DOHH2 (cell line): Measurements from ENCODE around the gene MDGA2.

Experiments used
- H3F3A ChIP-seq: fragments of 200-600 bp; sonication (generic), shearing (Covaris generic); 2 replicates; pipeline ENCODE4 v1.6.0; 2016; ENCODE audit warnings: antibody characterized with exemption, mild to moderate bottlenecking; ENCODE audit not compliant: control insufficient read depth, insufficient read depth
- H3K27ac ChIP-seq: fragments of 200-600 bp; sonication (generic); 2 replicates; pipeline ENCODE4 v1.5.1; 2014; ENCODE audit warnings: low read depth, mild to moderate bottlenecking, low read length, moderate library complexity
- H3K27me3 ChIP-seq: fragments of 200-600 bp; sonication (generic); 2 replicates; pipeline ENCODE4 v1.6.1; 2014; ENCODE audit warnings: mild to moderate bottlenecking, low read length, mixed read lengths; ENCODE audit not compliant: control insufficient read depth
- H3K36me3 ChIP-seq: fragments of 200-600 bp; sonication (generic); 2 replicates; pipeline ENCODE4 v1.6.1; 2014; ENCODE audit warnings: mild to moderate bottlenecking, low read length, moderate library complexity, mixed read lengths; ENCODE audit not compliant: control insufficient read depth
- H3K4me1 ChIP-seq: fragments of 200-600 bp; sonication (generic); 2 replicates; pipeline ENCODE4 v1.6.1; 2014; ENCODE audit warnings: mild to moderate bottlenecking, low read length, mixed read lengths; ENCODE audit not compliant: control insufficient read depth
- H3K4me2 ChIP-seq: fragments of 200-600 bp; sonication (generic); 2 replicates; pipeline ENCODE4 v1.6.0; 2014; ENCODE audit warnings: mild to moderate bottlenecking, low read length, moderate library complexity
- H3K4me3 ChIP-seq: fragments of 200-600 bp; sonication (generic); 2 replicates; pipeline ENCODE4 v1.5.1; 2014; ENCODE audit warnings: mild to moderate bottlenecking, low read length, mixed read lengths
- H3K79me2 ChIP-seq: fragments of 200-600 bp; sonication (generic); 2 replicates; pipeline ENCODE4 v1.6.1; 2014; ENCODE audit warnings: mild to moderate bottlenecking, low read length, mixed read lengths; ENCODE audit not compliant: control insufficient read depth
- H3K9me2 ChIP-seq: fragments of 200-600 bp; sonication (generic); replicated peaks from 2 replicates; pipeline ENCODE4 v1.6.1; 2014; ENCODE audit warnings: mild to moderate bottlenecking, low read length, mixed read lengths; ENCODE audit not compliant: control insufficient read depth
- H3K9me3 ChIP-seq: fragments of 200-600 bp; sonication (generic); 2 replicates; pipeline ENCODE4 v1.6.1; 2014; ENCODE audit warnings: antibody characterized with exemption, low read length, mixed read lengths; ENCODE audit not compliant: control insufficient read depth, insufficient read depth
- H4K20me1 ChIP-seq: fragments of 200-600 bp; sonication (generic); 2 replicates; pipeline ENCODE4 v1.6.0; 2014; ENCODE audit warnings: low read depth, mild to moderate bottlenecking, antibody characterized with exemption, low read length, moderate library complexity; ENCODE audit not compliant: control insufficient read depth, insufficient read depth
- CTCF ChIP-seq: fragments of 200-600 bp; sonication (generic); IDR thresholded peaks from one replicate; pipeline ENCODE4 v1.5.1; 2014; ENCODE audit warnings: antibody characterized with exemption, mild to moderate bottlenecking, low read depth, low read length; ENCODE audit not compliant: poor library complexity, severe bottlenecking
- EZH2phosphoT487 ChIP-seq: fragments of 200-600 bp; sonication (generic); IDR thresholded peaks from 2 replicates; pipeline ENCODE4 v1.6.1; 2017; ENCODE audit warnings: borderline replicate concordance, mild to moderate bottlenecking, antibody characterized with exemption, low read length, moderate library complexity, mixed read lengths

MDGA2 gene

DNA sequence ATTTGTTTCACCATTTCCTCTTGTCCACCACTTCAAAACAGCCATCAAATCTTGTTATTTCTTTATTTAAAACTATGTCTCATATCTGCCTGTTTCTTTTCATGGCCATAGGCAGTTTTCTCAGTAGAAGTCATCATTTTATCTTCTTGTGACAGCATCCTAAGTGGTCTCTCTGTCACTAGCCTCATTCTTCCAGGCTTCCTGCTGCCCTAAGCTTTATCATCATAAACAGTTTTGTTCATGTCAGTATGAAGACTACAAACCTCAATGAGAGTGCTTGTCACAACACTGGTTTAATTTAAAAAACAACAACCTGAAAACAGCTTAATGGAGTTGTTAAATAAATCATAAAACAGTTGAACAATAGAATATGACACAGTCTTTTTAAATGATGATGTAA lies 636.1 kb downstream of the MDGA2 start:
- H3K9me2 ChIP-seq = no peaks in the 10 kb centered on the region
- no peak overlapping the region for H3K4me2 ChIP-seq
- H3K4me3 ChIP-seq = no peak overlapping the region
- H3K9me3 ChIP-seq = no peaks in the 10 kb centered on the region
- no peaks in the 10 kb centered on the region for H3K27me3 ChIP-seq
- H3K36me3 ChIP-seq = no peaks in the 10 kb centered on the region
- no peaks in the 10 kb centered on the region for H4K20me1 ChIP-seq
- H3K27ac ChIP-seq = no peak overlapping the region
- no peaks in the 10 kb centered on the region for H3K4me1 ChIP-seq
- TF ChIP-seq CTCF = no peak
- TF ChIP-seq EZH2phosphoT487 = no peak
- no peaks in the 10 kb centered on the region for H3F3A ChIP-seq
- no peaks in the 10 kb centered on the region for H3K79me2 ChIP-seq

DNA sequence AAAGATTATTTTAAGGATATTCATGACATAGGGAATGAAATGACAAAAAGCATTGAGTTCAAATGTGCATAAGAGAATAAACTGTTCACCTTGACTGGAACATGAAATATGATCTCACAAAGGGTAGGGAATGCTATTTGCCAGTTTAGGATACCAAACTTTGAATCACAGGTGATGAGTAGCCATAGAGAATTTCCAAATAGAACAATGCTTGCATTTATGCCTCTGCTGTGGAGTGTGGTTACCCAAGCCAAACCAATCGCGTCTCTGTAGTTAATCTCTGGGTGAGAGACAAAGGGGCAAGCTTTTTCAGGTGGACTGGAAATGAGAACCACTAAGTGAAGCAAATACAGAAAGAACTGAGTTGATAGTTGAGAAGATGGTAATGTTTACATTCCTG lies 652.7 kb downstream of the MDGA2 start:
- Histone ChIP-seq H3K4me1 (no peaks in the 10 kb centered on the region), H4K20me1 (no peaks in the 10 kb centered on the region), H3K9me3 (no peaks in the 10 kb centered on the region), H3K79me2 (no peaks in the 10 kb centered on the region), H3K36me3 (no peaks in the 10 kb centered on the region), H3K9me2 (no peaks in the 10 kb centered on the region), H3F3A (no peaks in the 10 kb centered on the region), H3K4me3 (no peak overlapping the region), H3K27ac (no peak overlapping the region), H3K4me2 (no peak overlapping the region), H3K27me3 (no peaks in the 10 kb centered on the region)
- no peak for TF ChIP-seq CTCF
- no peak for TF ChIP-seq EZH2phosphoT487

GRCh38 chr14:47020500-47020899 lies 654.9 kb downstream of the MDGA2 start:
- TF ChIP-seq CTCF (no peak), EZH2phosphoT487 (no peak)
- Histone ChIP-seq H3K9me2 (no peaks in the 10 kb centered on the region), H3K9me3 (no peaks in the 10 kb centered on the region), H3K27me3 (no peaks in the 10 kb centered on the region), H3K36me3 (no peaks in the 10 kb centered on the region), H3K4me1 (no peaks in the 10 kb centered on the region), H3K4me2 (no peak overlapping the region), H3F3A (no peaks in the 10 kb centered on the region), H3K27ac (no peak overlapping the region), H3K79me2 (no peaks in the 10 kb centered on the region), H4K20me1 (no peaks in the 10 kb centered on the region), H3K4me3 (no peak overlapping the region)
